Natural killer cell treated with Interleukin-12 subunit alpha and Interleukin-12 subunit beta and Interleukin-15 and Interleukin-18, amount 100 ng/mL, for 72 hours (primary cell): ENCODE measurements around the gene PUS1. TPM values are rescaled to one million over a fixed set of nuclear protein-coding genes. Genes with fewer than 3 reads are reported as not detected.

Source experiments
- ATAC-seq, 2 donors: fragments of 150-1000 bp; cut with Tn5 transposase in 1 of 2; sonication (Bioruptor Pico), chemical (Tn5 transposase) in 1 of 2; 2 replicates each; pipeline ENCODE4 v1.10.0; 2021
- DNase-seq: peaks from one replicate; pipeline ENCODE4 v3.0.0; 2022; ENCODE audit warnings: low spot score
- H3K27ac Mint-ChIP-seq, 2 donors: 1 replicate in 1 of 2; 2 replicates in 1 of 2; pipeline ENCODE4 v1.8.0; 2022; ENCODE audit warnings: mixed read lengths in 2 of 2, mild to moderate bottlenecking in 1 of 2, moderate library complexity in 1 of 2
- H3K27me3 Mint-ChIP-seq, 2 donors: 1 replicate in 1 of 2; 2 replicates in 1 of 2; pipeline ENCODE4 v1.8.0; 2022; ENCODE audit warnings: mixed read lengths in 2 of 2
- H3K36me3 Mint-ChIP-seq: one replicate; pipeline ENCODE4 v1.8.0; 2022; ENCODE audit warnings: mixed read lengths
- H3K4me1 Mint-ChIP-seq, 2 donors: 1 replicate in 1 of 2; 2 replicates in 1 of 2; pipeline ENCODE4 v1.8.0; 2022; ENCODE audit warnings: low read depth in 2 of 2, mixed read lengths in 2 of 2, mild to moderate bottlenecking in 1 of 2
- H3K4me3 Mint-ChIP-seq: one replicate; pipeline ENCODE4 v1.8.0; 2022; ENCODE audit warnings: mixed read lengths
- H3K9me3 Mint-ChIP-seq: 2 replicates; pipeline ENCODE4 v1.8.0; 2022; ENCODE audit warnings: mixed read lengths
- total RNA-seq, 2 donors: library from RNA; stranded (reverse); gene quantifications; one replicate each; pipeline ENCODE4 v1.2.3, GENCODE V29; 2022

Gene PUS1
- total RNA-seq, 2 donors from 2014 or later, result 53.7 to 147 TPM

DNA sequence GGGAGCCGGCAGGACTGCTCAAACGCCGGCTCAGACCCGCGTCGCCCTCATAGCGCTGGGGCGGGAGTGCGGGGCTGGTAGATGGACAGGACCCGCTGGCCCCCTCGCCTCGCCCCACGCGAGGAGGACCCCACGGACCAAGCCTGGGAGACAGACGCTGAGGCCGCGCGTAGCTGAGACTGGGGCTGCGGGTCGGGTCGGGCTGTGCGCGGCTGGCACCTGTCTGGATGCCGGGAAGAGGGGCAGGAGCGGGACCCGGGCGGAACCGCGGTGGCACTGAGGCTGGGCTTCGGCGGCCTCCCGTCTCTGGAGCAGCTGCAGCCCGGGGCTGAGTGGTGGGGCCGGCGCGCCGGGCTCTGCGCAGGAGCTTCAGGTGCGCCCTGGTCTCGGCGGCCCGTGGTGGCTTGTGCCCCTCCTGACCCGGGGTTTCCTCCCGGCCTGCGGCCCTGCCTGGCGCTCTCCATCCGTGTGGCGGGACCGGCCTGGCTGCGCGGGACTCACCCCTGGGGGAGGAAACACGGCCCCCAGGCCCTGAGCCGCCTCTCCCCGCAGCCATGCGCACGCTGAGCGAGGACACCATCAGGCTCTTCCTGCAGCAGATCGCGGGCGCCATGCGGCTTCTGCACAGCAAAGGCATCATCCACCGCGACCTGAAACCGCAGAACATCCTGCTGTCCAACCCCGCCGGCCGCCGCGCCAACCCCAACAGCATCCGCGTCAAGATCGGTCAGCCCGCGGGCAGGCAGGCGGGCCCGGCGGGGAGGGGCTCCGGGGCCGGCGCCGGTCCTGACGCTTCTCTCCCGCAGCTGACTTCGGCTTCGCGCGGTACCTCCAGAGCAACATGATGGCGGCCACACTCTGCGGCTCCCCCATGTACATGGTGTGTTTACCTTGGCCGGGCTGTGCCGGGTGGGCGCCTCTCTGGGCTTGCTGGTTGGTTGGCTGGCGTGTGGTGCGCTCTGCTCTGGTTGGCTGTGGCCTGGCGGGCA is 20.7 kb upstream of the PUS1 start:
- H3K36me3 Mint-ChIP-seq, result no peaks in the 10 kb centered on the region
- DNase-seq (no peak), ATAC-seq (no peak)
- no peak overlapping the region for H3K27ac Mint-ChIP-seq
- peaks cover 0 to 4% of the 10 kb centered on the region in 2 donors for H3K4me1 Mint-ChIP-seq
- H3K9me3 Mint-ChIP-seq, result no peaks in the 10 kb centered on the region
- H3K4me3 Mint-ChIP-seq, result no peak overlapping the region
- H3K27me3 Mint-ChIP-seq, result no peaks in the 10 kb centered on the region

- Mint-ChIP-seq H3K27ac (no peak overlapping the region), H3K4me3 (no peak overlapping the region)
Observed at GRCh38 chr12:131909081-131909751, 19.9 kb upstream of the PUS1 start.

GRCh38 chr12:131909752-131910219 is 19.3 kb upstream of the PUS1 start:
- no peak for ATAC-seq
- H3K27me3 Mint-ChIP-seq, result no peaks in the 10 kb centered on the region
- no peak overlapping the region for H3K27ac Mint-ChIP-seq

More at GRCh38 chr12:131909081-131909751, 19.9 kb upstream of the PUS1 start:
- no peak for ATAC-seq
- DNase-seq, result no peak
- Mint-ChIP-seq H3K9me3 (no peaks in the 10 kb centered on the region), H3K27me3 (no peaks in the 10 kb centered on the region), H3K36me3 (no peaks in the 10 kb centered on the region), H3K4me1 (peaks cover 0 to 4% of the 10 kb centered on the region in 2 donors)

DNA sequence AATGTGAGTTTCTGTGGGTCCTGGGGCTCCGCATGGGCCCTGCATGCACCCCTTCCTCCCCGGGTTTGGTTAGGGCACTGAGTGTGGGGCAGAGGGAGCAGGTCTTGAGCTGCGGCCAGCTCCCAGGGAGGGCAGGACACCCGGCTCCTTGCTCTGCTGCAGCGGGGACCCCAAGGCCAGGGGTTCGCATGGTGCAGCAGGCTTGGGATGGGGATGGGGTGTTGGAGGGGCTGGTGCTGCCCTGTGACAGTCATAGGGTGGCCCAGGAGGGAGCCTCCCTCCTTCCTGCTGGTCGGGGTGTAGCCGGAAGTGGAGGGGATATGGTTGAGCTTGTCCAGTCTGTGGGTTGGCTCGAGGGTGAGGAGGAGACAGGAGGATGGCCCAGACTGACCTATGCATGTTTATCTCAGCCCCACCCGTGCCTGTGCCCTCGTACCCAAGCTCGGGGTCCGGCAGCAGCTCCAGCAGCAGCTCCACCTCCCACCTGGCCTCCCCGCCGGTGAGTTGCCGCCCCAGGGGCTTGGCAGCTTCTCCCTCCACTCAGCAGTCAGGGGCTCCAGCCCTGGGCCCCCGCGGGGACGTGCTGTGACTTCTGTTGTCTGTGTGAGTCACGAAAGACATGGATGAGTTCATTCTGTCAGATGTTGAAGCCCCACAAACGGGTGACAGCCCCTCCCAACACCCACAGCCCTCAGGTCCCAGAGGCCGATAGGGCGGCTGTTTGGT is 18.6 kb upstream of the PUS1 start:
- H3K4me3 Mint-ChIP-seq, result no peak overlapping the region
- ATAC-seq, result no peak
- no peaks in the 10 kb centered on the region for H3K27me3 Mint-ChIP-seq
- H3K4me1 Mint-ChIP-seq, result peaks cover 0 to 3% of the 10 kb centered on the region in 2 donors
- DNase-seq, result no peak
- no peak overlapping the region for H3K27ac Mint-ChIP-seq
- H3K36me3 Mint-ChIP-seq, result no peaks in the 10 kb centered on the region
- H3K9me3 Mint-ChIP-seq, result no peaks in the 10 kb centered on the region

More at GRCh38 chr12:131909752-131910219, 19.3 kb upstream of the PUS1 start:
- Mint-ChIP-seq H3K9me3 (no peaks in the 10 kb centered on the region), H3K4me1 (peaks cover 0 to 4% of the 10 kb centered on the region in 2 donors), H3K36me3 (no peaks in the 10 kb centered on the region), H3K4me3 (no peak overlapping the region)
- DNase-seq, result no peak

GRCh38 chr12:131911028-131911650 is 17.9 kb upstream of the PUS1 start:
- ATAC-seq, result no peak

DNA sequence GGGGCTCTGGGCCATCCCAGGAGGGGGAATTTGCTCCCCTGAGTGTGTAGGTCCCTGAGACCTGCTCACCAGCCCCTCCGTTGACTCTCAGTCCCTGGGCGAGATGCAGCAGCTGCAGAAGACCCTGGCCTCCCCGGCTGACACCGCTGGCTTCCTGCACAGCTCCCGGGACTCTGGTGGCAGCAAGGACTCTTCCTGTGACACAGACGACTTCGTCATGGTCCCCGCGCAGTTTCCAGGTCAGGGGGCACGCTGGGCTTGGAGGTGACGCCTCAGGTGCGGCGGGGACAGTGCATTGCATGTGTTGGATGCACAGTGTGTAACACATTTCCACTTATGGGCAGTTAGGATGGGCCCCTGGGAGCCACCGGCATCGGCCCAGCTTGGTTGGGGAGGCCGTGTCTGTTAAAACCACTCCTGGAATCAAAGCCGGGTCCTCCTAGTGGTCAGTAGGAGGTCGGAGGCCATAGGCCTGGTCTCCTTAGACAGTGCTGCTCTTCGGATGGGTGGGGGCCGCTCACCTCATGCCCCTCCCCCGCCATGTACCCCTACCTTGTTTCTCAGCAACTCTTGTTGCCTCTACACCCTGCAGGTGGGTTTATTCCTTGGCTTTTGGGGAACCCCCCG is 17.1 kb upstream of the PUS1 start:
- Mint-ChIP-seq H3K36me3 (no peaks in the 10 kb centered on the region), H3K9me3 (no peaks in the 10 kb centered on the region), H3K27ac (no peak overlapping the region), H3K4me1 (no peaks in the 10 kb centered on the region), H3K4me3 (no peak overlapping the region), H3K27me3 (no peaks in the 10 kb centered on the region)
- DNase-seq (no peak), ATAC-seq (no peak)

More at GRCh38 chr12:131911028-131911650, 17.9 kb upstream of the PUS1 start:
- no peaks in the 10 kb centered on the region for H3K9me3 Mint-ChIP-seq
- DNase-seq, result no peak
- no peaks in the 10 kb centered on the region for H3K4me1 Mint-ChIP-seq
- no peaks in the 10 kb centered on the region for H3K36me3 Mint-ChIP-seq
- no peaks in the 10 kb centered on the region for H3K27me3 Mint-ChIP-seq
- no peak overlapping the region for H3K27ac Mint-ChIP-seq
- H3K4me3 Mint-ChIP-seq, result no peak overlapping the region

GRCh38 chr12:131912518-131913274 is 16.4 kb upstream of the PUS1 start:
- no peak for DNase-seq
- ATAC-seq, result no peak
- Mint-ChIP-seq H3K27me3 (no peaks in the 10 kb centered on the region), H3K4me1 (no peaks in the 10 kb centered on the region), H3K27ac (no peak overlapping the region), H3K36me3 (no peaks in the 10 kb centered on the region), H3K9me3 (no peaks in the 10 kb centered on the region), H3K4me3 (no peak overlapping the region)

DNA sequence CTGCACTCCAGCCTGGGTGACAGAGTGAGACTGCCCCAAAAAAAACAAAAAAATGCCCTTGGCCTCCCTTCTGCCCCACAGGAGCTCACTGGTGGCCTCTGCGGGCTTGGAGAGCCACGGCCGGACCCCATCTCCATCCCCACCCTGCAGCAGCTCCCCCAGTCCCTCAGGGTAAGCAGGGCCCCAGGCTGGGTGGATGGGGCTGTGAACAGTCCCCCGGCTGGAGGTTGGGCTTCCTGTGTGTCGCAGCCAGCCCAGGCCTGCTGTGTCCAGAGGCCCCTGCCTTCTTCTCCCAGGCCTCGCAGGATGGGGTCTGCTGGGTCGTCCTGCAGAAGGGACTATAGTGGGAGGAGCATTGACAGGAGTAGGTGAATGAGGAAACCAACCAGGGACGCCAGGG is 15.4 kb upstream of the PUS1 start:
- no peaks in the 10 kb centered on the region for H3K9me3 Mint-ChIP-seq
- H3K4me1 Mint-ChIP-seq, result no peaks in the 10 kb centered on the region
- no peak overlapping the region for H3K4me3 Mint-ChIP-seq
- DNase-seq (no peak), ATAC-seq (no peak)
- no peaks in the 10 kb centered on the region for H3K27me3 Mint-ChIP-seq
- H3K27ac Mint-ChIP-seq, result no peak overlapping the region
- H3K36me3 Mint-ChIP-seq, result no peaks in the 10 kb centered on the region

DNA sequence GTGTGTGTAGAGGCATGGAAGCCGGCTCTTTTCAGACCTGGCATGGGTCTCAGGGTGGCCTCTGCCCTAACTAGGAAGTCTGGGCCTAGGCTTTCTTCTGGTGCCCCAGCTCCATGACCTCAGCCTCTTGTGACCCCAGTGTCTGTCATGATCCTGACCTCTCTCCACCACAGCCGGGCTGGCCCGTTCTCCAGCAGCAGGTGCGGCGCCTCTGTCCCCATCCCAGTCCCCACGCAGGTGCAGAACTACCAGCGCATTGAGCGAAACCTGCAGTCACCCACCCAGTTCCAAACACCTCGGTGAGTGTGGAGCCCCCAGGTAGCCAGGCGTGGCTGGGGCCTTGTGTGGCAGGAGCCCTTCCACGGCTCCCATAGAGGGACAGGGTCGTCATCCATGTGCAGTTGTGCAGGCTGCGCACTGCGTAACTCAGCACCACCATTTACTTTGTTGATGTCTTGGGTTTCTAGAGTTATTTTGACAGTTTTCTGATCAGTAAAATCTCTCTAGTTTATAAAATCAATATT is 14.8 kb upstream of the PUS1 start:
- H3K36me3 Mint-ChIP-seq, result no peaks in the 10 kb centered on the region
- H3K9me3 Mint-ChIP-seq, result no peaks in the 10 kb centered on the region
- ATAC-seq (no peak), DNase-seq (no peak)
- H3K27me3 Mint-ChIP-seq, result no peaks in the 10 kb centered on the region
- no peak overlapping the region for H3K4me3 Mint-ChIP-seq
- no peaks in the 10 kb centered on the region for H3K4me1 Mint-ChIP-seq
- no peak overlapping the region for H3K27ac Mint-ChIP-seq

GRCh38 chr12:131915000-131915689 is 13.9 kb upstream of the PUS1 start:
- H3K9me3 Mint-ChIP-seq, result no peaks in the 10 kb centered on the region
- ATAC-seq, result no peak
- H3K27me3 Mint-ChIP-seq, result no peaks in the 10 kb centered on the region
- no peak overlapping the region for H3K27ac Mint-ChIP-seq
- no peaks in the 10 kb centered on the region for H3K4me1 Mint-ChIP-seq
- no peaks in the 10 kb centered on the region for H3K36me3 Mint-ChIP-seq
- no peak overlapping the region for H3K4me3 Mint-ChIP-seq
- DNase-seq, result no peak

- no peaks in the 10 kb centered on the region for H3K27me3 Mint-ChIP-seq
- no peaks in the 10 kb centered on the region for H3K4me1 Mint-ChIP-seq
- no peaks in the 10 kb centered on the region for H3K9me3 Mint-ChIP-seq
- no peak overlapping the region for H3K27ac Mint-ChIP-seq
- DNase-seq, result no peak
- no peak for ATAC-seq
- H3K4me3 Mint-ChIP-seq, result no peak overlapping the region
- H3K36me3 Mint-ChIP-seq, result no peaks in the 10 kb centered on the region
Observed at GRCh38 chr12:131915823-131916222, 13.3 kb upstream of the PUS1 start.
